Body of pancreas (tissue), 4 donors: ENCODE measurements around the gene AZGP1.

Experiments
- CTCF ChIP-seq, 7 experiments: fragments of 450-650 bp in 4 of 7; fragments of 200-600 bp in 3 of 7; sonication (generic) in 3 of 7; IDR thresholded peaks; one replicate each; pipeline ENCODE4 v1.5.1; 2016 to 2019; ENCODE audit warnings: antibody characterized with exemption in 7 of 7
- POLR2A ChIP-seq, 3 donors: fragments of 450-650 bp; IDR thresholded peaks; one replicate each; pipeline ENCODE4 v1.6.1; 2016; ENCODE audit warnings: antibody characterized with exemption in 3 of 3, mild to moderate bottlenecking in 2 of 3

GRCh38 chr7:99987846-99988245, 12.0 kb upstream of the AZGP1 start:
- no peak for TF ChIP-seq CTCF (IDR thresholded peaks at IDR 0.05)
- TF ChIP-seq POLR2A (IDR thresholded peaks at IDR 0.05), result no peak
